ENCODE data around the gene TNFRSF4. TPM values are rescaled to one million over a fixed set of nuclear protein-coding genes. Genes with fewer than 3 reads are reported as not detected.

Gene TNFRSF4
- total and polyA plus RNA-seq, 2 of the 13 experiments (the other 11 are each of a cell fraction or from before 2014, with no cell fraction given): not detected

- 0 out of 2 replicates have a peak, but pooled peaks have one; percentile 19 for TF ChIP-seq LBX2 (CRISPR knock-in tag; IDR thresholded peaks at IDR 0.05; ENCODE audit: borderline replicate concordance)
- TF ChIP-seq HHEX (CRISPR knock-in tag; IDR thresholded peaks at IDR 0.05): no peak
- TF ChIP-seq ZNF766 (CRISPR knock-in tag; IDR thresholded peaks at IDR 0.05; ENCODE audit: borderline replicate concordance): no peak
- TF ChIP-seq HNF4G (IDR thresholded peaks at IDR 0.05; ENCODE audit: borderline replicate concordance, low read depth, low read length): no peak
- TF ChIP-seq HNF4G (CRISPR knock-in tag; IDR thresholded peaks at IDR 0.05; ENCODE audit: borderline replicate concordance, low read depth): no peak
- peak; percentile 72 for TF ChIP-seq ZBTB38 (CRISPR knock-in tag; IDR thresholded peaks at IDR 0.05)
- TF ChIP-seq HNRNPUL1 (IDR thresholded peaks at IDR 0.05; ENCODE audit: low read depth, low read length): no peak
- TF ChIP-seq ZNF292 (CRISPR knock-in tag; IDR thresholded peaks at IDR 0.05; ENCODE audit: borderline replicate concordance, low read depth): no peak
- 0 out of 2 replicates have a peak, but pooled peaks have one; percentile 22 for TF ChIP-seq TARDBP (CRISPR knock-in tag; IDR thresholded peaks at IDR 0.05)
- TF ChIP-seq ZNF275 (CRISPR knock-in tag; IDR thresholded peaks at IDR 0.05; ENCODE audit: borderline replicate concordance): no peak
- TF ChIP-seq ZNF263 (CRISPR knock-in tag; IDR thresholded peaks at IDR 0.05): no peak
- no peak for TF ChIP-seq FLYWCH1 (CRISPR knock-in tag; IDR thresholded peaks at IDR 0.05)
- no peak for TF ChIP-seq RXRB (CRISPR knock-in tag; IDR thresholded peaks at IDR 0.05; ENCODE audit: borderline replicate concordance)
- TF ChIP-seq RBFOX2 (IDR thresholded peaks at IDR 0.05; ENCODE audit: low read depth, low read length): 0 out of 2 replicates have a peak, but pooled peaks have one; percentile 33
- no peak for TF ChIP-seq ZBTB3 (CRISPR knock-in tag; IDR thresholded peaks at IDR 0.05; ENCODE audit: borderline replicate concordance, low read depth)
- TF ChIP-seq KMT2A (CRISPR knock-in tag; IDR thresholded peaks at IDR 0.05): no peak
- TF ChIP-seq TAF15 (IDR thresholded peaks at IDR 0.05; ENCODE audit: low read depth, low read length, poor library complexity, severe bottlenecking): no peak
- no peak for TF ChIP-seq ZNF513 (CRISPR knock-in tag; conservative IDR thresholded peaks at IDR 0.05)
- TF ChIP-seq ZSCAN20 (CRISPR knock-in tag; IDR thresholded peaks at IDR 0.05; ENCODE audit: borderline replicate concordance): no peak
- no peak for TF ChIP-seq STAT6 (CRISPR knock-in tag; IDR thresholded peaks at IDR 0.05; ENCODE audit: borderline replicate concordance)
Observed at GRCh38 chr1:1222575-1223225, 8.7 kb upstream of the TNFRSF4 start (continued).
